CD4-positive, alpha-beta T cell (primary cell): ENCODE measurements around the gene SREBF1. TPM values are rescaled to one million over a fixed set of nuclear protein-coding genes. Genes with fewer than 3 reads are reported as not detected.

Source experiments
- ATAC-seq: fragments of 200-7000 bp; cut with Tn5 transposase; one replicate; pipeline ENCODE4 v1.10.0; 2022; ENCODE audit warnings: mild to moderate bottlenecking; ENCODE audit not compliant: poor library complexity
- CTCF ChIA-PET: fragments of 350-600 bp; sonication (Branson Sonifier 250); formaldehyde crosslinking; loops from one replicate; lab custom pipeline; 2021; ENCODE audit warnings: antibody characterized with exemption, inconsistent platforms; lab: Charles Lee
- POLR2A ChIA-PET: fragments of 350-600 bp; sonication (Branson Sonifier 250); formaldehyde crosslinking; loops from one replicate; lab custom pipeline; 2021; ENCODE audit warnings: antibody characterized with exemption, inconsistent platforms; lab: Charles Lee
- DNase-seq, 14 experiments: peaks; one replicate each; pipeline ENCODE4 v3.0.0-alpha.2; 2013 to 2020; ENCODE audit warnings: mixed read lengths in 2 of 14
- H3K27ac ChIP-seq, 2 donors: one replicate each; pipeline versions ENCODE4 v1.5.1 to v1.7.0; 2013; ENCODE audit warnings: low read length in 2 of 2, low read depth in 1 of 2, mild to moderate bottlenecking in 1 of 2
- H3K27me3 ChIP-seq, 2 experiments: 1 replicate in 1 of 2; 2 replicates in 1 of 2; pipeline versions ENCODE4 v1.6.1 to v1.7.0; 2013; ENCODE audit warnings: low read length in 2 of 2, control low read depth in 1 of 2, mild to moderate bottlenecking in 1 of 2, moderate library complexity in 1 of 2; ENCODE audit not compliant: insufficient read depth in 2 of 2, control insufficient read depth in 1 of 2
- H3K36me3 ChIP-seq: one replicate; pipeline ENCODE4 v1.6.1; 2013; ENCODE audit warnings: low read length, control low read depth; ENCODE audit not compliant: insufficient read depth
- H3K4me1 ChIP-seq: one replicate; pipeline ENCODE4 v1.6.1; 2013; ENCODE audit warnings: low read length, control low read depth; ENCODE audit not compliant: insufficient read depth
- H3K4me3 ChIP-seq: one replicate; pipeline ENCODE4 v1.5.1; 2013; ENCODE audit warnings: mild to moderate bottlenecking, low read length, moderate library complexity
- H3K9me3 ChIP-seq, 2 experiments: 1 replicate in 1 of 2; 2 replicates in 1 of 2; pipeline versions ENCODE4 v1.6.1 to v1.7.0; 2013; ENCODE audit warnings: low read length in 2 of 2, mild to moderate bottlenecking in 2 of 2, control low read depth in 1 of 2, moderate library complexity in 1 of 2; ENCODE audit not compliant: control insufficient read depth in 1 of 2, insufficient read depth in 1 of 2
- H3K27ac Mint-ChIP-seq: one replicate; pipeline ENCODE4 v1.8.0; 2020; ENCODE audit warnings: mixed read lengths
- H3K27me3 Mint-ChIP-seq: one replicate; pipeline ENCODE4 v1.8.0; 2021; ENCODE audit warnings: mixed read lengths
- H3K36me3 Mint-ChIP-seq: one replicate; pipeline ENCODE4 v1.8.0; 2021; ENCODE audit warnings: low read depth, mixed read lengths
- H3K4me1 Mint-ChIP-seq: one replicate; pipeline ENCODE4 v1.8.0; 2021; ENCODE audit warnings: low read depth, mixed read lengths
- H3K4me3 Mint-ChIP-seq: one replicate; pipeline ENCODE4 v1.8.0; 2020; ENCODE audit warnings: mild to moderate bottlenecking, mixed read lengths
- H3K9me3 Mint-ChIP-seq: one replicate; pipeline ENCODE4 v1.8.0; 2020; ENCODE audit warnings: mixed read lengths
- CTCF ChIP-seq: fragments of 200-600 bp; IDR thresholded peaks from one replicate; pipeline ENCODE4 v1.8.0; 2022; ENCODE audit warnings: antibody characterized with exemption, mild to moderate bottlenecking
- intact Hi-C, 2 experiments: fragments of 100-400 bp; cut with DNase I in 1 of 2; cut with micrococcal nuclease in 1 of 2; formaldehyde crosslinking; loops; one replicate each; pipeline versions ENCODE4 v1.15.1 to v1.9.0; 2023 to 2025; cut with DNase I, micrococcal nuclease
- total RNA-seq, 174 experiments: library from RNA in 2 of 174; stranded (reverse) in 2 of 174; gene quantifications; one replicate each; pipeline ENCODE4 v1.2.3 and lab custom pipeline; 2021 to 2026

The SREBF1 gene
- total RNA-seq, 2 experiments from 2014 or later = 249 to 264 TPM

- no peak for DNase-seq
- CTCF ChIA-PET = no interaction called here
- peaks cover 40% of the 10 kb centered on the region for H3K36me3 Mint-ChIP-seq
- Histone ChIP-seq H3K27ac (no peak overlapping the region), H3K9me3 (no peaks in the 10 kb centered on the region), H3K36me3 (peaks cover 38% of the 10 kb centered on the region), H3K4me3 (no peak overlapping the region), H3K27me3 (no peaks in the 10 kb centered on the region), H3K4me1 (peaks cover 15% of the 10 kb centered on the region)
- no peak overlapping the region for H3K27ac Mint-ChIP-seq
- no peaks in the 10 kb centered on the region for H3K9me3 Mint-ChIP-seq
- ATAC-seq = no peak
- H3K27me3 Mint-ChIP-seq = no peaks in the 10 kb centered on the region
- POLR2A ChIA-PET = no interaction called here
- peaks cover 23% of the 10 kb centered on the region for H3K4me1 Mint-ChIP-seq
- intact Hi-C loops = no loop called here
- no peak for TF ChIP-seq CTCF
- H3K4me3 Mint-ChIP-seq = no peak overlapping the region
These were observed 29.6 kb upstream of the SREBF1 start for GRCh38 chr17:17866425-17866824.

GRCh38 chr17:17865035-17865434, 28.2 kb upstream of the SREBF1 start:
- DNase-seq = no peak
- Mint-ChIP-seq H3K36me3 (peaks cover 40% of the 10 kb centered on the region), H3K4me1 (peaks cover 33% of the 10 kb centered on the region), H3K4me3 (no peak overlapping the region), H3K27ac (no peak overlapping the region), H3K9me3 (no peaks in the 10 kb centered on the region), H3K27me3 (no peaks in the 10 kb centered on the region)
- no peak for ATAC-seq
- no peaks in the 10 kb centered on the region for H3K27me3 ChIP-seq
- TF ChIP-seq CTCF = no peak
- peaks cover 23% of the 10 kb centered on the region for H3K4me1 ChIP-seq
- no peaks in the 10 kb centered on the region for H3K9me3 ChIP-seq
- ChIA-PET POLR2A (no interaction called here), CTCF (no interaction called here)
- H3K4me3 ChIP-seq = no peak overlapping the region
- peaks cover 48% of the 10 kb centered on the region for H3K36me3 ChIP-seq
- H3K27ac ChIP-seq = no peak overlapping the region
- intact Hi-C loops = no loop called here

GRCh38 chr17:17860766-17861107, 24.0 kb upstream of the SREBF1 start:
- Histone ChIP-seq H3K27me3 (no peaks in the 10 kb centered on the region), H3K9me3 (no peaks in the 10 kb centered on the region), H3K36me3 (peaks cover 12% of the 10 kb centered on the region), H3K4me1 (peaks cover 27% of the 10 kb centered on the region), H3K4me3 (no peak overlapping the region), H3K27ac (no peak overlapping the region)
- no peak for TF ChIP-seq CTCF
- ChIA-PET POLR2A (interaction anchor here (0.9 to 1.3 kb wide), 4 partner anchors 49 to 179 kb away, joined by 3 to 5 read pairs (median 4); no protein-coding TSS in a partner anchor), CTCF (interaction anchor here (0.5 to 2.0 kb wide), 12 partner anchors 11 to 558 kb away, joined by 3 to 27 read pairs (median 4); no protein-coding TSS in a partner anchor)
- H3K27me3 Mint-ChIP-seq = no peaks in the 10 kb centered on the region
- H3K4me1 Mint-ChIP-seq = peaks cover 34% of the 10 kb centered on the region
- intact Hi-C loops = loop anchor here (1.0 to 2.0 kb wide), 4 partner anchors 48 to 179 kb away; partner anchors contain the start of gene RAI1 (in 2 of the 2)
- DNase-seq (no peak), ATAC-seq (no peak)
- no peaks in the 10 kb centered on the region for H3K9me3 Mint-ChIP-seq
- no peak overlapping the region for H3K4me3 Mint-ChIP-seq
- H3K36me3 Mint-ChIP-seq = peaks cover 4% of the 10 kb centered on the region
- H3K27ac Mint-ChIP-seq = no peak overlapping the region
